OCI-LY7 (cell line): ENCODE measurements around the gene UBA3.

Source experiments
- CTCF ChIP-seq: fragments of 200-600 bp; sonication (generic); conservative IDR thresholded peaks from 2 replicates; pipeline ENCODE4 v1.5.1; 2014; ENCODE audit warnings: mild to moderate bottlenecking, antibody characterized with exemption, low read length, moderate library complexity, mixed read lengths
- EZH2phosphoT487 ChIP-seq: fragments of 200-600 bp; sonication (generic); IDR thresholded peaks from 2 replicates; pipeline ENCODE4 v1.6.1; 2018; ENCODE audit warnings: low read depth, borderline replicate concordance, mild to moderate bottlenecking, mixed run types, antibody characterized with exemption, low read length, moderate library complexity, mixed read lengths

GRCh38 chr3:69097407-69098086 lies 17.4 kb upstream of the UBA3 start:
- TF ChIP-seq EZH2phosphoT487 (no peak), CTCF (no peak)
